ENCODE measurements around the gene TSTD2. TPM values are rescaled to one million over a fixed set of nuclear protein-coding genes. Genes with fewer than 3 reads are reported as not detected.
"Not testable (repeated sequence)": the region's sequence is repeated elsewhere in the genome, so short reads cannot be mapped to it uniquely, and the experiment has no call there.

TSTD2 gene
- total and polyA plus RNA-seq, 2 donors from 2014 or later: 9.0 to 23.4 TPM

- Histone ChIP-seq H3K9ac (ENCODE audit: low read length in 3 of 3) (no peak overlapping the region), H3K27me3 (ENCODE audit: control insufficient read depth, insufficient read depth, low read length) (no peaks in the 10 kb centered on the region), H3K27ac (ENCODE audit: low read depth in 2 of 2, low read length in 2 of 2) (no peak overlapping the region), H3K36me3 (ENCODE audit: control insufficient read depth in 2 of 3, insufficient read depth in 3 of 3, low read length in 3 of 3) (peaks cover 0 to 14% (median 5%) of the 10 kb centered on the region in 3 donors), H3K4me3 (ENCODE audit: low read length in 3 of 3) (no peak overlapping the region), H3K9me3 (ENCODE audit: control insufficient read depth in 2 of 3, insufficient read depth in 1 of 3, low read length in 3 of 3) (no peaks in the 10 kb centered on the region), H3K4me1 (ENCODE audit: control insufficient read depth in 2 of 3, insufficient read depth in 2 of 3, low read depth in 1 of 3, low read length in 3 of 3) (peaks cover 0 to under 1% (median 0%) of the 10 kb centered on the region in 3 donors)
- intact Hi-C loops (cut with DNase I): no loop called here
- DNase-seq: no peak
- no peak for FAIRE-seq
- no peak for TF ChIP-seq CTCF (IDR thresholded peaks at IDR 0.05; ENCODE audit: borderline replicate concordance, extremely low read depth, insufficient read depth)
Measured at GRCh38 chr9:97623946-97624345, 9.2 kb downstream of the TSTD2 start.

- FAIRE-seq; H3K27me3 ChIP-seq (ENCODE audit: control insufficient read depth, insufficient read depth, low read length); DNase-seq; intact Hi-C loops (cut with DNase I); H3K9me3 ChIP-seq (ENCODE audit: control insufficient read depth in 2 of 3, insufficient read depth in 1 of 3, low read length in 3 of 3); H3K9ac ChIP-seq (ENCODE audit: low read length in 3 of 3); H3K4me3 ChIP-seq (ENCODE audit: low read length in 3 of 3); H3K4me1 ChIP-seq (ENCODE audit: control insufficient read depth in 2 of 3, insufficient read depth in 2 of 3, low read depth in 1 of 3, low read length in 3 of 3); H3K27ac ChIP-seq (ENCODE audit: low read depth in 2 of 2, low read length in 2 of 2): not testable (repeated sequence)
- peaks cover 2 to 14% (median 7%) of the 10 kb centered on the region in 3 donors for H3K36me3 ChIP-seq (ENCODE audit: control insufficient read depth in 2 of 3, insufficient read depth in 3 of 3, low read length in 3 of 3)
Measured at GRCh38 chr9:97622483-97622882, 10.7 kb downstream of the TSTD2 start.

- peaks cover 2 to 11% (median 7%) of the 10 kb centered on the region in 3 donors for H3K36me3 ChIP-seq (ENCODE audit: control insufficient read depth in 2 of 3, insufficient read depth in 3 of 3, low read length in 3 of 3)
- FAIRE-seq; DNase-seq; H3K27ac ChIP-seq (ENCODE audit: low read depth in 2 of 2, low read length in 2 of 2); intact Hi-C loops (cut with DNase I); H3K27me3 ChIP-seq (ENCODE audit: control insufficient read depth, insufficient read depth, low read length); H3K4me1 ChIP-seq (ENCODE audit: control insufficient read depth in 2 of 3, insufficient read depth in 2 of 3, low read depth in 1 of 3, low read length in 3 of 3); H3K9ac ChIP-seq (ENCODE audit: low read length in 3 of 3); H3K4me3 ChIP-seq (ENCODE audit: low read length in 3 of 3); H3K9me3 ChIP-seq (ENCODE audit: control insufficient read depth in 2 of 3, insufficient read depth in 1 of 3, low read length in 3 of 3): not testable (repeated sequence)
Measured at GRCh38 chr9:97620063-97620462, 13.1 kb downstream of the TSTD2 start.

GRCh38 chr9:97617939-97618416 lies 15.2 kb downstream of the TSTD2 start:
- Histone ChIP-seq H3K27me3 (ENCODE audit: control insufficient read depth, insufficient read depth, low read length) (no peaks in the 10 kb centered on the region), H3K9me3 (ENCODE audit: control insufficient read depth in 2 of 3, insufficient read depth in 1 of 3, low read length in 3 of 3) (no peaks in the 10 kb centered on the region), H3K27ac (ENCODE audit: low read depth in 2 of 2, low read length in 2 of 2) (no peak overlapping the region), H3K36me3 (ENCODE audit: control insufficient read depth in 2 of 3, insufficient read depth in 3 of 3, low read length in 3 of 3) (peaks cover 2 to 6% (median 3%) of the 10 kb centered on the region in 3 donors), H3K4me1 (ENCODE audit: control insufficient read depth in 2 of 3, insufficient read depth in 2 of 3, low read depth in 1 of 3, low read length in 3 of 3) (no peaks in the 10 kb centered on the region), H3K4me3 (ENCODE audit: low read length in 3 of 3) (no peak overlapping the region), H3K9ac (ENCODE audit: low read length in 3 of 3) (no peak overlapping the region)
- DNase-seq (no peak), FAIRE-seq (no peak)
- no peak for TF ChIP-seq CTCF (IDR thresholded peaks at IDR 0.05; ENCODE audit: borderline replicate concordance, extremely low read depth, insufficient read depth)
- intact Hi-C loops (cut with DNase I): no loop called here
